Neural cell (in vitro differentiated cells): Measurements from ENCODE around the gene POLR2J2. TPM values are rescaled to one million over a fixed set of nuclear protein-coding genes. Genes with fewer than 3 reads are reported as not detected.
"Not testable (repeated sequence)": the region's sequence is repeated elsewhere in the genome, so short reads cannot be mapped to it uniquely, and the experiment has no call there.

Experiments
- H2AFZ ChIP-seq: fragments of 200-600, 300-800 bp; sonication (generic), shearing (Covaris generic); 2 replicates; pipeline ENCODE4 v1.6.0; 2014; ENCODE audit warnings: low read depth, mild to moderate bottlenecking, antibody characterized with exemption, low read length, moderate library complexity
- H3F3A ChIP-seq: fragments of 200-600 bp; shearing (Covaris generic); 2 replicates; pipeline ENCODE4 v1.6.1; 2016; ENCODE audit warnings: mild to moderate bottlenecking, moderate library complexity, mixed read lengths, antibody characterized with exemption, low read length; ENCODE audit not compliant: insufficient read depth, poor library complexity, severe bottlenecking
- H3K27ac ChIP-seq: fragments of 200-600, 300-800 bp; sonication (generic), shearing (Covaris generic); 2 replicates; pipeline ENCODE4 v1.5.1; 2014; ENCODE audit warnings: mild to moderate bottlenecking, low read length, moderate library complexity
- H3K27me3 ChIP-seq: fragments of 300-800, 200-600 bp; sonication (generic), shearing (Covaris generic); 2 replicates; pipeline ENCODE4 v1.6.0; 2014; ENCODE audit warnings: mild to moderate bottlenecking, low read depth, low read length, moderate library complexity; ENCODE audit not compliant: insufficient read depth
- H3K36me3 ChIP-seq: fragments of 300-800, 200-600 bp; sonication (generic), shearing (Covaris generic); 2 replicates; pipeline ENCODE4 v1.5.1; 2014; ENCODE audit warnings: mild to moderate bottlenecking, antibody characterized with exemption, low read length, moderate library complexity; ENCODE audit not compliant: insufficient read depth
- H3K4me2 ChIP-seq: fragments of 300-800, 200-600 bp; sonication (generic), shearing (Covaris generic); 2 replicates; pipeline ENCODE4 v1.6.0; 2014; ENCODE audit warnings: mild to moderate bottlenecking, low read length
- H3K4me3 ChIP-seq: fragments of 300-800, 200-600 bp; sonication (generic), shearing (Covaris generic); 2 replicates; pipeline ENCODE4 v1.5.1; 2014; ENCODE audit warnings: mild to moderate bottlenecking, low read length, moderate library complexity
- H3K79me2 ChIP-seq: fragments of 200-600 bp; shearing (Covaris generic); replicated peaks from 2 replicates; pipeline ENCODE4 v1.6.0; 2014; ENCODE audit warnings: mild to moderate bottlenecking, low read length, moderate library complexity; ENCODE audit not compliant: insufficient read depth
- H3K9ac ChIP-seq: fragments of 300-800, 200-600 bp; sonication (generic), shearing (Covaris generic); 2 replicates; pipeline ENCODE4 v1.6.1; 2016; ENCODE audit warnings: mild to moderate bottlenecking, low read length, mixed read lengths
- H3K9me2 ChIP-seq: fragments of 200-600 bp; shearing (Covaris generic); 2 replicates; pipeline ENCODE4 v1.6.1; 2016; ENCODE audit warnings: mild to moderate bottlenecking, low read length, mixed read lengths; ENCODE audit not compliant: insufficient read depth
- H3K9me3 ChIP-seq: fragments of 200-600, 300-800 bp; sonication (generic), shearing (Covaris generic); 2 replicates; pipeline ENCODE4 v1.6.1; 2016; ENCODE audit warnings: mild to moderate bottlenecking, mixed run types, low read length, moderate library complexity, mixed read lengths
- H4K20me1 ChIP-seq: fragments of 200-600 bp; shearing (Covaris generic); 2 replicates; pipeline ENCODE4 v1.6.1; 2016; ENCODE audit warnings: mild to moderate bottlenecking, mixed run types; ENCODE audit not compliant: insufficient read depth
- POLR2AphosphoS5 ChIP-seq: IDR thresholded peaks from 2 replicates; pipeline ENCODE4 v1.6.1; 2012
- polyA plus RNA-seq: library from polyadenylated mRNA; depleted of rRNA; stranded (reverse); fragments of >200 nt; gene quantifications from 2 replicates; pipeline ENCODE4 v1.2.3, GENCODE V29; 2014
- small RNA-seq, 3 experiments: library from RNA; depleted of rRNA; stranded (forward); fragments of <200 nt; gene quantifications; one replicate each; pipeline ENCODE3, GENCODE V24; 2012

The POLR2J2 gene
- polyA plus RNA-seq, 1 donor from 2014 or later = 0.97 TPM

DNA sequence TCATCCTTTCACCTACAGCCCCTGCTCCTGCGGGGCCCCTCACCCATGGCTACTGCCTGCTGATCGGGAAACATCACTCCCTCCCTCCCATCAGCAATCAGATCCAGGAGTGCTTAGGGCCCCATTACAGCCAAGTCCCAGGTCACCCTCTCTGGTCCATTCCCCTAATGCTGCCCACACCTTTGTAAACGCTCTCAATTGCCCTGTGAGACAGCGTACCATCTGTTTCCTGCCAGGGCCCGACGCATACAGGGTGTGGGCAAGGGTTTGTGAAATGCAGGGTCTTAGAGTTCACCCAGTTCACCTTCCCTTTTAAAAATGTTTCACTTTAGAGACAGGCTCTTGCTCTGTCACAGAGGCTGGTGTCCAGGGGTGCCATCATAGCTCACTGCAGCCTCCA is 37.2 kb downstream of the POLR2J2 start:
- H3K36me3 ChIP-seq, H3F3A ChIP-seq, H3K27me3 ChIP-seq, H4K20me1 ChIP-seq, H3K9me3 ChIP-seq, H3K9ac ChIP-seq, H3K4me2 ChIP-seq, H3K27ac ChIP-seq, H3K79me2 ChIP-seq, H3K4me3 ChIP-seq, H3K9me2 ChIP-seq, H2AFZ ChIP-seq: not testable (repeated sequence)

DNA sequence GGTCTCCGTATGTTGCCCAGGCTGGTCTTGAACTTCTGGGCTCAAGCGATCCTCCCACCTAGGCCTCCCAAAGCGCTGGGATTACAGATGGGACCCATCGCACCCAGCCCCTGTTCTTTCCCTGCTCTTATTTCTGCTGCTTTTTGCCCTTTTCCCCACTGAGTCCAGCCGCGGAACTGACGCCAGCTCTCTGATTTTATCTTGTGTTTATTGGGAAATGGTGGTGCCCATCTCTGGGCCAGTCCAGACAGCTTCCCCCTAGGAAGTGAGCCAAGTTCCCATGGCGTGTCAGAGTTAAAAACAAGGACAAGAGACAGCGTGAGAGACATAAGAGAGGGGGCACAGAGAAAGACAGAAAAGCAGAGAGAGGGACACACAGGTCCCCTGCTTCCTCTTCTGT is 40.8 kb downstream of the POLR2J2 start:
- H3F3A ChIP-seq, H3K9me2 ChIP-seq, H4K20me1 ChIP-seq, H3K27me3 ChIP-seq, H2AFZ ChIP-seq, H3K9me3 ChIP-seq, H3K27ac ChIP-seq, H3K9ac ChIP-seq, H3K4me2 ChIP-seq, H3K79me2 ChIP-seq, H3K4me3 ChIP-seq, H3K36me3 ChIP-seq: not testable (repeated sequence)

DNA sequence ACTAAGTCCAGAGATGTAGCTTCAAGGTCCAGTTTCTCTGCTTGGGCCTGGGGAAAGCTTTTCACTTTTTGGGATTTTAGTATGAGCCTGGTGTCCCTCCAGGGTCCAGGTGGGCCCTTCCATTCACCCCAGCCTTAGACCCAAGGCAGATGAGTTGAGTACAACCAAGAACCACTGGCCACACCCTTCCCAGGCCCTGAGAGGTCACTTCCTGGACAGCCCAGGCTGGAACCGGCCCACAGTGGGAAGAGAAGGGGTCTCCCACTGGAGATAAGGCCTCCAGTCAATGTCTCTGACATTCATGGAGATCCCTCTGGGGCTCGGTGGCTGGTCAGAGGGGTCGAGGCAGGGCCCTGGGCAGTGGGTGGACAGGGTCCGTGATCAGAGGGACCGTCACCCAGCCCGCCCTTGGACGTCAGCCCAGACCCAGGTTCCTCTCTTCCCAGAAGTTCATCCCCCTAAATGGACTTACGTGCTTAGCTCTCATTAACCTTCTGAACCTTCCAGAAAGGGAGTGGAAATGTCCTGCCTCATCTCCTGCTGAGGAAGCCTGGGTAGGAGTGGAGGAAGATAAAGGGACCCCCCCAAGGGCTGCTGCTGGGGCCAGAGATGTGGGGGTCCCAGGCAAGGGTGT is 44.1 kb downstream of the POLR2J2 start:
- H3K9me3 ChIP-seq, H3K27me3 ChIP-seq, H3K27ac ChIP-seq, H3K79me2 ChIP-seq, H3F3A ChIP-seq, H3K9ac ChIP-seq, H3K36me3 ChIP-seq, H3K4me3 ChIP-seq, H4K20me1 ChIP-seq, H3K4me2 ChIP-seq, H2AFZ ChIP-seq, H3K9me2 ChIP-seq: not testable (repeated sequence)

DNA sequence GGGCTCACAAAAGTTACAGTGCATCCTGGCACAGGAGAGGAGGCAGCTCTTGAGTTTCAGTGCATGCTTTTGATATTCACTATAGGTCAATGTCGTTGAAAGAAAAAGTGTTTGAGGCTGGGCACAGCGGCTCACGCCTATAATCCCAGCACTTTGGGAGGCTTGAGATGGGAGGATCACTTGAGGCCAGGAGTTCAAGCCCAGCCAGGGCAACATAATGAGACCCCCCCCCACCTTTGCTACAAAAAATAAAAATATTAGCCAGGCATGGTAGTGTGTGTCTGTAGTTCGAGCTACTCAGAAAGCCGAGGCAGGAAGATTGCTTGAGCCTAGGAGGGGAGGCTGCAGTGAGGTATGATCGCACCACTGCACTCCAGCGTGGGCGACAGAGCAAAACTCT is 53.3 kb downstream of the POLR2J2 start:
- H3K9ac ChIP-seq, H3K36me3 ChIP-seq, H3K4me3 ChIP-seq, H3K9me2 ChIP-seq, H3F3A ChIP-seq, H2AFZ ChIP-seq, H3K4me2 ChIP-seq, H3K27ac ChIP-seq, H3K27me3 ChIP-seq, H4K20me1 ChIP-seq, H3K79me2 ChIP-seq, H3K9me3 ChIP-seq: not testable (repeated sequence)

GRCh38 chr7:102616507-102617125 is 54.8 kb downstream of the POLR2J2 start, which contains the start of gene RASA4:
Gene RASA4, minus strand, starts transcription at chr7:102616756. Its CDS starts 67 bp downstream, at chr7:102616689.
- not testable (repeated sequence) for H3K27ac ChIP-seq, H3K4me2 ChIP-seq, H3K36me3 ChIP-seq, H2AFZ ChIP-seq, H4K20me1 ChIP-seq, H3K79me2 ChIP-seq, H3K9me3 ChIP-seq, H3F3A ChIP-seq, H3K27me3 ChIP-seq, H3K9me2 ChIP-seq
- Histone ChIP-seq H3K4me3 (peak within 1 kb of the TSS; percentile 42), H3K9ac (peak within 1 kb of the TSS; percentile 54)
- TF ChIP-seq POLR2AphosphoS5 = peak; percentile 42

Small RNAs within 50 kb of the gene (small RNA-seq; reads per million reads assigned to genes)
- gene AC105052.3 = 0 reads per million in 3 experiments
- 0 reads per million in 3 experiments for gene UPK3BL1

Other genes starting within 250 kb of the POLR2J2 start
- 36.3 and 52.0 TPM in 2 replicates for gene ORAI2, start 238.1 kb downstream of the POLR2J2 start, polyA plus RNA-seq
- 27.2 and 28.2 TPM in 2 replicates for gene ALKBH4, start 206.8 kb downstream of the POLR2J2 start, polyA plus RNA-seq
- 85.5 and 108 TPM in 2 replicates for gene LRWD1, start 206.7 kb downstream of the POLR2J2 start, polyA plus RNA-seq
- gene POLR2J, start 192.7 kb downstream of the POLR2J2 start, polyA plus RNA-seq = 42.6 and 52.9 TPM in 2 replicates
- gene RASA4B, start 153.9 kb downstream of the POLR2J2 start, polyA plus RNA-seq = 31.9 and 43.0 TPM in 2 replicates
- gene UPK3BL2, start 128.0 kb downstream of the POLR2J2 start, polyA plus RNA-seq = 9.0 and 23.6 TPM in 2 replicates
- not detected in 2 replicates for gene SPDYE2, start 120.4 kb downstream of the POLR2J2 start, polyA plus RNA-seq
- 16.8 and 22.7 TPM in 2 replicates for gene POLR2J3, start 99.1 kb downstream of the POLR2J2 start, polyA plus RNA-seq
- 151 and 160 TPM in 2 replicates for gene RASA4, start 54.9 kb downstream of the POLR2J2 start, polyA plus RNA-seq
- 21.4 and 30.2 TPM in 2 replicates for gene UPK3BL1, start 28.9 kb downstream of the POLR2J2 start, polyA plus RNA-seq
- gene SPDYE2B, start 21.3 kb downstream of the POLR2J2 start, polyA plus RNA-seq = not detected in 2 replicates
- gene FAM185A, start 77.3 kb upstream of the POLR2J2 start, polyA plus RNA-seq = 14.6 and 26.3 TPM in 2 replicates
- 6.7 and 8.6 TPM in 2 replicates for gene LRRC17, start 241.3 kb upstream of the POLR2J2 start, polyA plus RNA-seq